ENCODE results near the gene SPDEF.

- TF ChIP-seq ZNF274 (IDR thresholded peaks at IDR 0.05; ENCODE audit: low read depth, low read length) (no peak), SUZ12 (IDR thresholded peaks at IDR 0.05; ENCODE audit: extremely low read depth, insufficient read depth, insufficient read length) (no peak)
Observed at GRCh38 chr6:34510299-34510698, 45.8 kb downstream of the SPDEF start.

Data from NT2/D1 (cell line).